Adrenal gland (tissue), 12 donors: ENCODE data around the gene FBXL17. TPM values are rescaled to one million over a fixed set of nuclear protein-coding genes. Genes with fewer than 3 reads are reported as not detected.
A peak's percentile ranks its signal among the peaks of the same experiment; 100 is the strongest.

ENCODE experiments used
- DNase-seq, 7 donors: peaks; one replicate each; pipeline ENCODE4 v3.0.0-alpha.2; 2019 to 2020
- H3K27ac ChIP-seq, 5 donors: fragments of 200-600 bp; sonication (generic) in 4 of 5; 1 replicate in 3 of 5; 2 replicates in 2 of 5; pipeline versions ENCODE4 v1.5.1 to v1.8.0; 2016 to 2020; ENCODE audit warnings: mild to moderate bottlenecking in 1 of 5
- H3K27me3 ChIP-seq: fragments of 200-600 bp; 2 replicates; pipeline ENCODE4 v1.8.0; 2021
- H3K36me3 ChIP-seq, 2 donors: fragments of 200-600 bp; replicated peaks in 1 of 2; 1 replicate in 1 of 2; 2 replicates in 1 of 2; pipeline versions ENCODE4 v1.5.1 to v1.8.0; 2018 to 2022
- H3K4me1 ChIP-seq, 2 donors: fragments of 200-600 bp; replicated peaks in 1 of 2; 1 replicate in 1 of 2; 2 replicates in 1 of 2; pipeline versions ENCODE4 v1.5.1 to v1.8.0; 2018 to 2021
- H3K4me3 ChIP-seq, 4 donors: fragments of 200-600 bp; sonication (generic) in 3 of 4; one replicate each; pipeline ENCODE4 v1.5.1; 2016 to 2018
- H3K9me3 ChIP-seq, 3 donors: fragments of 200-600 bp; sonication (generic) in 1 of 3; replicated peaks in 1 of 3; 1 replicate in 2 of 3; 2 replicates in 1 of 3; pipeline versions ENCODE4 v1.5.1 to v1.8.0; 2016 to 2021
- POLR2A ChIP-seq, 2 donors: fragments of 450-650 bp; IDR thresholded peaks; one replicate each; pipeline ENCODE4 v1.6.1; 2017; ENCODE audit warnings: antibody characterized with exemption in 2 of 2, mild to moderate bottlenecking in 2 of 2, moderate library complexity in 1 of 2
- WGBS, 4 donors: extraction: QIAGEN DNeasy Blood & Tissue Kit in 2 of 4; methylation state at CpG; one replicate each; pipeline versions ENCODE4 v1.1.5 to v1.1.7; 2013 to 2017; 5-methylcytosine and 5-hydroxymethylcytosine counted together
- intact Hi-C, 2 donors: fragments of 100-400 bp; cut with DNase I; formaldehyde crosslinking; loops; one replicate each; pipeline versions ENCODE4 v1.14.1 to v1.15.0; 2022 to 2023
- polyA plus RNA-seq, 3 donors: library from polyadenylated mRNA; stranded (reverse); fragments of 200-250 nt in 2 of 3; fragments of 350-450 nt in 1 of 3; fragmentation: Illumina TruSeq in 1 of 3; extraction: RNeasy Lipid Tissue Mini Kit (QIAGEN cat#74804) in 1 of 3; gene quantifications; one replicate each; pipeline ENCODE4 v1.2.3, GENCODE V29; 2013 to 2014
- total RNA-seq, 9 donors: library from RNA; depleted of rRNA in 4 of 9; stranded (reverse); fragments of >200 nt in 4 of 9; fragments of 120-200 nt in 1 of 9; fragmentation: NEBNext Ultra II Directional in 1 of 9; extraction: Animal tissue kit (Norgen Biotek cat#: 25700) in 1 of 9; gene quantifications; one replicate each; pipeline versions ENCODE4 v1.1.0 to v1.2.4, GENCODE V29; 2013 to 2023
- TF ChIP-seq, protein P1 (sequence below), 6 experiments: fragments of 450-650 bp in 4 of 6; fragments of 200-600 bp in 2 of 6; sonication (generic) in 1 of 6; IDR thresholded peaks; 1 replicate in 5 of 6; 2 replicates in 1 of 6; pipeline versions ENCODE4 v1.5.1 to v1.8.0; 2016 to 2021; ENCODE audit warnings: antibody characterized with exemption in 6 of 6, mild to moderate bottlenecking in 2 of 6, moderate library complexity in 1 of 6
- donor health status: healthy with polysubstance abuse.
- donor health status: Bipolar disorder and iron deficiency.
- donor health status: DM: yes; HTN: yes; CAD: no.
- donor health status: DM: no; HTN: no; CAD: no.
- donor health status: DM: no; HTN: no; CAD: no.
- donor health status: DM: yes; HTN: yes; CAD: no.

The FBXL17 gene
- total and polyA plus RNA-seq, 12 donors: 4.4 to 29.4 (median 21.3) TPM

DNA sequence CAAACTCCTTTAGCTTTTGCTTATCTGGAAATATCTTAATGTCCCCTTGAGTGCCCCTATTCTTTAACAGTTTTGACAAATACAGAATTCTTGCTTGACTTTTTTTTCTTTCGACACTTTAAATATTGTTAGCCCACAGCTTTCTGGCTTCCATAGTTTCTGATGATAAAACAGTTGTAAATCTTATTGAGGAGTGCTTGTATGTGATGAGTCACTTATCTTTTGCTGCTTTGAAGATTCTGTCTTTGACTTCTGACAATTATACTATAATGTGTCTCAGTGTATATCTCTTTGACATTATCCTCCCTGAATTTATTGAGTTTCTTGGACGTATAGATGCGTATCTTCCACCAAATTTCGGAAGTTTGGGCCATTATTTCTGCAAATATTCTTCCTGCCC, 21.6 kb downstream of the FBXL17 start:
- Histone ChIP-seq H3K36me3 (peaks cover 0 to 6% of the 10 kb centered on the region in 2 donors), H3K27me3 (no peaks in the 10 kb centered on the region), H3K9me3 (peaks cover 0 to 4% (median 0%) of the 10 kb centered on the region in 3 donors), H3K27ac (no peak overlapping the region), H3K4me1 (no peaks in the 10 kb centered on the region), H3K4me3 (no peak overlapping the region)
- intact Hi-C loops: no loop called here
- DNase-seq: no peak
- 95 to 97% (median 96%) methylated on average over 4 of the region's 4 CpGs for WGBS, 4 donors
- no peak for TF ChIP-seq POLR2A (IDR thresholded peaks at IDR 0.05)
- TF ChIP-seq, protein P1, sequence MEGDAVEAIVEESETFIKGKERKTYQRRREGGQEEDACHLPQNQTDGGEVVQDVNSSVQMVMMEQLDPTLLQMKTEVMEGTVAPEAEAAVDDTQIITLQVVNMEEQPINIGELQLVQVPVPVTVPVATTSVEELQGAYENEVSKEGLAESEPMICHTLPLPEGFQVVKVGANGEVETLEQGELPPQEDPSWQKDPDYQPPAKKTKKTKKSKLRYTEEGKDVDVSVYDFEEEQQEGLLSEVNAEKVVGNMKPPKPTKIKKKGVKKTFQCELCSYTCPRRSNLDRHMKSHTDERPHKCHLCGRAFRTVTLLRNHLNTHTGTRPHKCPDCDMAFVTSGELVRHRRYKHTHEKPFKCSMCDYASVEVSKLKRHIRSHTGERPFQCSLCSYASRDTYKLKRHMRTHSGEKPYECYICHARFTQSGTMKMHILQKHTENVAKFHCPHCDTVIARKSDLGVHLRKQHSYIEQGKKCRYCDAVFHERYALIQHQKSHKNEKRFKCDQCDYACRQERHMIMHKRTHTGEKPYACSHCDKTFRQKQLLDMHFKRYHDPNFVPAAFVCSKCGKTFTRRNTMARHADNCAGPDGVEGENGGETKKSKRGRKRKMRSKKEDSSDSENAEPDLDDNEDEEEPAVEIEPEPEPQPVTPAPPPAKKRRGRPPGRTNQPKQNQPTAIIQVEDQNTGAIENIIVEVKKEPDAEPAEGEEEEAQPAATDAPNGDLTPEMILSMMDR (IDR thresholded peaks at IDR 0.05): no peak

DNA sequence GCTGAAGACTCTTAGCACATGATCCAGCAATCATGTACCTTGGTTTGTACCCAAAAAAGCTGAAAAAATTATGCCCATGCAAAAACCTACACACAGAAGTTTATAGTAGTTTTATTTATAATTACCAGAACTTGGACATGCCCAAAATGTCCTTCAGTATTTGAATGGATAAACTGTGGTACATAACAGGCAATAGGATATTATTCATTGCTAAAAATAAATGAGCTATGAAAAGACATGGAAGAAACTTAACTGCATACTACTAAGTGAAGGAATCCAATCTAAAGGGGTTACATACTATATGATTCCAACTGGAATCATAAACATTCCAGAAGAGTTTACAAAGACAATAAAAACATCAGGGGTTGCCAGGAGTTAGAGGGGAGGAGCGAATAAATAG, 25.6 kb downstream of the FBXL17 start:
- H3K4me3 ChIP-seq: no peak overlapping the region
- H3K4me1 ChIP-seq: no peaks in the 10 kb centered on the region
- peaks cover 0 to 4% (median 0%) of the 10 kb centered on the region in 3 donors for H3K9me3 ChIP-seq
- no peaks in the 10 kb centered on the region for H3K27me3 ChIP-seq
- TF ChIP-seq POLR2A (IDR thresholded peaks at IDR 0.05): no peak
- TF ChIP-seq, protein P1 (IDR thresholded peaks at IDR 0.05): no peak
- no peaks in the 10 kb centered on the region for H3K36me3 ChIP-seq
- no peak overlapping the region for H3K27ac ChIP-seq
- no peak for DNase-seq
- WGBS, 4 donors: 89 to 98% (median 93%) methylated on average over 1 of the region's 1 CpG
- intact Hi-C loops: no loop called here

DNA sequence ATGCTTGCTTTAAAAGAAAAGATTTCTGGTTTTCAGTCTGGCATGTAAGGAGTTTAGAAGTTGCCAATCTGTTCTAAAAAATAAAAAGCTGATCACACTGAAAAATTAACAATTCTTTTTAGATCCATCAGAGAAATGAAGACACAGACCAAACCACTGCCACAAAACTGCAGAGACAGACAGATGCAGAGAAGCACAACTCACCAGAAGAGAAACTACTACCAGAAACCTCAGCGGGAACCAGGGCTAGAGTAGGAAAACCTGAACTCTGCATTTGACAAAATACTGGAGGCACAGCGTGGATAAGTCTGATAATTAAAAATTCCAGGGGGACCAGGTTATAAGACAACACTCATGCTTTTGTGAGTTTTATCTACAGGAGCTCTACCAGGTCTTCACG, 28.8 kb downstream of the FBXL17 start:
- H3K36me3 ChIP-seq: peaks cover 0 to 3% of the 10 kb centered on the region in 2 donors
- no peaks in the 10 kb centered on the region for H3K27me3 ChIP-seq
- DNase-seq: no peak
- H3K4me3 ChIP-seq: no peak overlapping the region
- 96 to 99% (median 98%) methylated on average over 3 of the region's 3 CpGs for WGBS, 4 donors
- peaks cover 0 to 4% of the 10 kb centered on the region in 2 donors for H3K4me1 ChIP-seq
- intact Hi-C loops: no loop called here
- no peak for TF ChIP-seq POLR2A (IDR thresholded peaks at IDR 0.05)
- TF ChIP-seq, protein P1 (IDR thresholded peaks at IDR 0.05): no peak
- H3K9me3 ChIP-seq: no peaks in the 10 kb centered on the region
- H3K27ac ChIP-seq: no peak overlapping the region

DNA sequence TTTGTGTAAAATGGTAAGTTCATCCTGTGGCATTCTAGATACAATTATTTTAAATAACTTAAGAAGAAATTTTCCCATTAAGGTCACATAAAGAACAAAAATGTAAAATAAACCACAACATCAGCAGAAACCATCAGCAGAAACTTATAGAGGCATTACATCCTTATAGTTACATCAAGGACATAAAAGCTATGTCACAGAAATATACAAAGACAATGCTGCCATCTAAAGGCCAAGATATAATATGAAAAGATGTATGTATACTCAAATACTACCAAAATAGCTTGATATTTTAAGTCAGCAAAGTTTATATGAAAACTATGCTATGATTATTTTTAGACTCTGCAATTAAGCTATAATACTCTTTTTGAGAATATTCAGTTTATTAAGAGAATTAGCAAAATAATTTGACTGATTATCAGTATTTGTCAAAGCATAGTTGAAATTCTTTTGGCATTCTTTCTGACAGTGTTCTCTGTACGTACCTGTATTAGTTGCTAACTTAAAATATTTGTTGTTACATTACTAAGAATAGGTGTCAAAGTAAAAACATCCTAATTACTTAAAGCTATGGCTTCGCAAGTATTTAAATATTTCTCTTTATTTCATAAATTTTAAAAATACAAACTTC, 36.2 kb downstream of the FBXL17 start:
- Histone ChIP-seq H3K36me3 (peaks cover 0 to 4% of the 10 kb centered on the region in 2 donors), H3K4me1 (peaks cover 0 to 4% of the 10 kb centered on the region in 2 donors), H3K4me3 (no peak overlapping the region), H3K27me3 (no peaks in the 10 kb centered on the region), H3K27ac (no peak overlapping the region), H3K9me3 (no peaks in the 10 kb centered on the region)
- TF ChIP-seq POLR2A (IDR thresholded peaks at IDR 0.05): no peak
- TF ChIP-seq, protein P1 (IDR thresholded peaks at IDR 0.05): peak; percentile 26 to 59 (median 48)
- 91 to 97% (median 95%) methylated on average over 2 of the region's 2 CpGs for WGBS, 4 donors
- no peak for DNase-seq
- intact Hi-C loops: no loop called here
